ACHN (cell line): ENCODE data around the gene NPY5R.

Experiments used
- DNase-seq: peaks from one replicate; pipeline ENCODE4 v3.0.0-alpha.2; 2015
- in situ Hi-C: cut with HindIII; loops from 2 replicates; pipeline ENCODE4 v1.10.0; 2017; ENCODE audit warnings: low sequenced_read_pairs, low pct_ligation_motif_present, low pct_unique_long_range_greater_than_20kb

NPY5R gene

GRCh38 chr4:163343604-163344146, at the start of gene NPY5R:
TSS of gene NPY5R (plus strand) at chr4:163343892. CDS start at chr4:163350274, 6,382 bp downstream.
- in situ Hi-C loops: loop anchor here (25.0 kb wide), 1 partner anchor 206 kb away; no protein-coding TSS in a partner anchor
- DNase-seq: peak; percentile 24

DNA sequence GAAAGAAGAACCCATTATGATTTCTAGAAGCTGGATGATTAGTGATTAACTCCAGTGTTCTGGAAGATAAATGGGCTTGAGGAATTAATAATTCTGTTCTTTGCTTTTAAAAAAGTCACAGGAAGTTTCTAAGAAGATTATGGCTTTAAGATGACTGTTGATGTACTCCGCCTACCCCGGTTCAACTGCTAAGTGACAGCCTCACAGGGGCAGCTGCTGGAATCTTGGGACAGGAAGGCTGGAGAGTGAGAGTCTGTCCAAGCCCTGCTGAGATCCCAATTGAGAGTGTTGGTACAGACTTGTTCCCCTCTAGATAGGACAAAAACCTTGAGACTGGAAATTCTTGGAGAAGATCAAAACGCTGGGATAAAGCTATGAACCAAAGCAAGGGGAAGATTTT, 48.6 kb upstream of the NPY5R start:
- in situ Hi-C loops: no loop called here
- DNase-seq: no peak

DNA sequence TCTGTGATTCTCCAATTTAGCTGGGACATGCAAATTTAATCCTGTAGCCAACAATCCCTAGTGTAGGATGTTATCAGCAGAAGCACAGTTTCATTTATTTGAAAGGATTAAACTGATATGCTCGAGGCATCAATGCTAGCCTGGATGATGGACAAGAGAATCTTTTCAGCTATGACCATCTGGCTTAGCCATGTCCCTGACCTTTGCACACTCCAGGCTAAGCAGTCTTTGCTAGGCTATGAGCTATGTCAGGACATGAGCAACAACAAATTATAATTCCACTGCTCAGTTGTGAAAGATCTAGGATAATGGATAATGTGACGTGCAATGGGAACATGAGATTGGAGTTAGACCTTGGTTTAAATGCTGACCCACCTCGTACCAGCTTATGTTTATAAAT, 43.2 kb upstream of the NPY5R start:
- in situ Hi-C loops: no loop called here
- DNase-seq: no peak

- in situ Hi-C loops: no loop called here
Observed at GRCh38 chr4:163303069-163303468, 40.6 kb upstream of the NPY5R start.

DNA sequence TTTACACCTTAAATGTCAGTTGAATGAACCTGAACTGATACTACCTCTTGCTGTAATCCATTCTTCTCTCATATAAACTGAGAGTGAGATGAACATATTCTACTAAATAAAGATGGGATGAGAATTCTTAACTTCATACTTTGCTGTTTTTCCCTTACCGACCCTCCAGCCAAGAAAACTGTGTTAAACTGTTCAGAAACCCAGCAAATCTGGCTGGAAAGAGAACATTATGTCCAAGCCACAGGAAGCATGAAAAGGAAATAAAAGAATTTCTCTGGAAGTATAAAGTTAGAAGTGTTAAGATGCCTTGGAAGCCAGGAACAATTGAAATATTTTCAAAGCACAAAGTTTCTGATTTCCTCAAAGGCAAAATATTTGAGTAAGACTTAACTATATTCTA, 34.2 kb upstream of the NPY5R start:
- in situ Hi-C loops: no loop called here
- no peak for DNase-seq

More at GRCh38 chr4:163303069-163303468, 40.6 kb upstream of the NPY5R start:
- no peak for DNase-seq

- no peak for DNase-seq
- in situ Hi-C loops: no loop called here
Observed at GRCh38 chr4:163317110-163317509, 26.6 kb upstream of the NPY5R start.

DNA sequence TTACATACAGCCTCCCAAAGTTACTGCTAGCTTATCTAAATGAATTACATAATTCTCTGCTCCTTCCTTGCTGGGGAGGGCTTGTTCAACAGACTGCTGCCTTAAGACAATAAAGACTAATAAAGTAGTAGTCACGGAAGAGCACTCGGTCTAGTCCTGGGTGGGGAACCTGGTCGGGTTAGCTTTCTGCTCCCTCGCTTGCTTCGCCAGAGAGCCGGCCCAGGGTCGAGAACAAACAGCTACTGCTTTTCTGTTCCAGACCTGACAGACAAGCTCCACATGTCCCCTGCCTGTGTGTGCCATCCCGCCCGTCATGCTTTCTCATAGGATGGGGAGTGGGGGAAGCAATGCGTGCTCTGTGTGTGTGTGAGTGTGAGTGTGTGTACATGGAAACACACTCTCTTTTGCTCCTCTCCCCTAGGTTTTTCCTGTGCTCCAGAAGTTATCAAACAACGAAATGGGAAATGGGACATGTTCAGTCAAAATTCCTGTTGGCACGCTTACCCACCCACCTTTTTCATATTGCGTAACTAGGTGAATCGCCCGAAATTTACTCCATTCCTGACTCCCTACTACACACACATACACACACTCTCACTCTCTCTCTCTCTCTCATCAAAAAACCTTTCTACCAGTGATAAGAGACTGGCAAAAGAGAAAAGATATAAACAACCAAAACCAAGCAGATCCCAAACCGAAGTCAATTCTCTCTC, 12.6 kb upstream of the NPY5R start:
- in situ Hi-C loops: loop anchor here (25.0 kb wide), 1 partner anchor 194 kb away; no protein-coding TSS in a partner anchor
- DNase-seq: no peak

- peak; percentile 31 for DNase-seq
- in situ Hi-C loops: loop anchor here (25.0 kb wide), 1 partner anchor 195 kb away; no protein-coding TSS in a partner anchor
Observed at GRCh38 chr4:163331629-163332376, 11.9 kb upstream of the NPY5R start.

GRCh38 chr4:163332526-163333406, 10.9 kb upstream of the NPY5R start, which contains the start of gene NPY1R:
TSS of gene NPY1R (minus strand) at chr4:163332596. CDS start at chr4:163326554, 6,042 bp downstream.
- in situ Hi-C loops: loop anchor here (25.0 kb wide), 1 partner anchor 195 kb away; no protein-coding TSS in a partner anchor
- DNase-seq: peak; percentile 84

DNA sequence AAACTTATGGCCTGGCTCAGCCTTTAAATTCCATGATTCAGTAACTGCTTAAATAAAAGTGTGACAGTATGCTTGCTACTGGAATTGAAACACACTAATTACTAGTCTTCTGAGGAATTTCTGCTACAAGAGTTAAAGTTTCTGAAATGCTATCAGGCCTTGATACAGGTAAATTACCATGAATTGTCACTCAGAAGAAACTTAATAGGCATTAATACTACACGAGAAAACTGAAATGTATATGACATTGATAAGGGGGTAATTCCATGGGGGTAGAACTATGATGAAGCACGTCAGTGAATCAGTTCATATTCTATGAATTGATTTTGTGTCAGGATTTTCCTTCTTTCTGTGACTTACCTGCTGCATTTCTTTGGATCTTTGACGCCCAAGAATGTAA, 8.3 kb upstream of the NPY5R start:
- in situ Hi-C loops: loop anchor here (25.0 kb wide), 1 partner anchor 198 kb away; no protein-coding TSS in a partner anchor
- no peak for DNase-seq

- in situ Hi-C loops: loop anchor here (25.0 kb wide), 1 partner anchor 207 kb away; no protein-coding TSS in a partner anchor
- peak; percentile 45 for DNase-seq
Observed at GRCh38 chr4:163344147-163345125, 744 bp downstream of the NPY5R start.

DNA sequence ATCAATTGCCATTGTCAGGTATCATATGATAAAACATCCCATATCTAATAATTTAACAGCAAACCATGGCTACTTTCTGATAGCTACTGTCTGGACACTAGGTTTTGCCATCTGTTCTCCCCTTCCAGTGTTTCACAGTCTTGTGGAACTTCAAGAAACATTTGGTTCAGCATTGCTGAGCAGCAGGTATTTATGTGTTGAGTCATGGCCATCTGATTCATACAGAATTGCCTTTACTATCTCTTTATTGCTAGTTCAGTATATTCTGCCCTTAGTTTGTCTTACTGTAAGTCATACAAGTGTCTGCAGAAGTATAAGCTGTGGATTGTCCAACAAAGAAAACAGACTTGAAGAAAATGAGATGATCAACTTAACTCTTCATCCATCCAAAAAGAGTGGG, 7.0 kb downstream of the NPY5R start:
- peak; percentile 89 for DNase-seq
- in situ Hi-C loops: no loop called here

DNA sequence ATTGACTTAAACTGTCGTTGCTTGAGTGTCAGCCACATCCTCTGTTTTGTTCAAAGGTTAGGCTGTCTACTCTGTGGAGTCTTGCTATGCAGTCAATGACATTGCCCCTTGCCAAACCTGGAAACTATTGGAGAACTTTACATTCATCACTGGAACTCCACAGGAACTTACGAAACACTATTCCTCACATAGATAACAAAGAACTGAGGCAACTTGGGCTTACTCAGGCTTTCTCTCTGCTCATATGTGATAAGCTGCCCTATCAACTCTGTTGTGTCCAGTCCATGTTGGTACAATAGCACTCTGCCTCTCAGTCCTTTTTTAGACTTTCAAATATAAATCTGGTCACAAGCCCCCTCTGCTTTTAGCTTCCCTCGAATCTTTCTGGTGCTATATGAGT, 9.4 kb downstream of the NPY5R start:
- DNase-seq: no peak
- in situ Hi-C loops: no loop called here

DNA sequence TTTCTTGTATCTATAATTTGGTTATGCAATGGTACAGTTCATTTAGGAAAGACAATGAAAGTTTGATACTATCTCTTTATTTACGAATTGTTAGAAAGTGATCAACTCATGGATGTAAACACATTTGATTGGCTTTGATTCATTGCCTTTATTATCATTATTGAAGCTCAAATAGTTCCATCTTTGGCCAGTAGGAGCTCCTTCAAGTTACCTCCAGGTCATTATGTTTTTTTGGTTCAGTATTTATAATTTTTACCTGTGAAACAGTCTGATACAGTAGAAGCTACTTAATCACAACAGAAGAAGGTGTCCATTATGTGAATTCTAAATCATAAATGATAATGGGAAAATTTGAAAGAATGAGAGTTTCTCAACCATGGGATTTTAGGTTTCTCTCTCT, 12.4 kb downstream of the NPY5R start:
- DNase-seq: no peak
- in situ Hi-C loops: no loop called here

DNA sequence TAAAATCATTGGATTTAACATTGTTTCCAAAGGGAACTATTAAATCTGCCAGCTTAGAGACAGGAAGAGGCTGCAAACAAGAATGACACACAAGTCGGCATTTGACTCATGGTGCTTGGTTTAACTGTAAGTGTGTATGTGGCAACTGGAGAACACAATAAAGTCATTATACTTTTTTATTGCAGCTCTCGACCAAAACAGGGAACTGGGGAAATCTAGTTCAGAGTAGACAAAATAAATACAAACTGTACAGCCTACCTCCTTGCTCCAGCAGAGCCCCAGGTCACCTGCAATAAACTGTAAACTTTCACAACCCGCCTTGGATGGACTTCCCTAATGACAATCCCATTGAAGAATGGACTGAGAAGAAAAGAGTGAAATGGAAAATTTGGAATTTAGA, 24.0 kb downstream of the NPY5R start:
- in situ Hi-C loops: no loop called here
- DNase-seq: no peak

GRCh38 chr4:163372029-163372428, 28.3 kb downstream of the NPY5R start:
- in situ Hi-C loops: no loop called here
- DNase-seq: no peak

- in situ Hi-C loops: no loop called here
- peak; percentile 54 for DNase-seq
Observed at GRCh38 chr4:163378661-163379060, 35.0 kb downstream of the NPY5R start.
